Endothelial cell of umbilical vein (primary cell): Measurements from ENCODE around the gene FBXL22. TPM values are rescaled to one million over a fixed set of nuclear protein-coding genes. Genes with fewer than 3 reads are reported as not detected.

Source experiments
- BruUV-seq: library from RNA; stranded (reverse); fragments of 400-500 nt; replicated peaks from 2 replicates; lab custom pipeline; 2021; lab: Mats Ljungman, UMichigan
- CTCF ChIA-PET: fragments of 300-600, 350-600 bp; sonication (Branson Sonifier 250); formaldehyde crosslinking; loops from one replicate; lab custom pipeline; 2021; ENCODE audit warnings: antibody characterized with exemption, inconsistent platforms; lab: Charles Lee
- POLR2A ChIA-PET: fragments of 300-600, 350-600 bp; sonication (Branson Sonifier 250); formaldehyde crosslinking; loops from one replicate; lab custom pipeline; 2021; ENCODE audit warnings: antibody characterized with exemption, inconsistent platforms; lab: Charles Lee
- DNase-seq: peaks from one replicate; pipeline ENCODE4 v3.0.0-alpha.2; 2011; ENCODE audit warnings: low read depth, low spot score
- FAIRE-seq: peaks from 2 replicates; lab custom pipeline; 2011; peaks lifted over from hg19 to GRCh38; lab: Jason Lieb, UNC
- H2AFZ ChIP-seq: 2 replicates; pipeline ENCODE4 v1.6.0; 2012; ENCODE audit warnings: low read depth, low read length, control low read depth, inconsistent platforms
- H3K27ac ChIP-seq: 2 replicates; pipeline ENCODE4 v1.5.1; 2011; ENCODE audit warnings: low read depth, mild to moderate bottlenecking, control low read depth, low read length, moderate library complexity; ENCODE audit not compliant: insufficient read depth
- H3K27me3 ChIP-seq, 2 experiments: 2 replicates each; pipeline versions ENCODE4 v1.6.0 to v1.6.1; 2011; ENCODE audit warnings: low read length in 2 of 2, mixed read lengths in 1 of 2; ENCODE audit not compliant: control insufficient read depth in 2 of 2, insufficient read depth in 2 of 2
- H3K36me3 ChIP-seq, 2 experiments: 2 replicates in 1 of 2; 3 replicates in 1 of 2; pipeline ENCODE4 v1.5.1; 2011; ENCODE audit warnings: low read length in 2 of 2, mild to moderate bottlenecking in 1 of 2, moderate library complexity in 1 of 2; ENCODE audit not compliant: control insufficient read depth in 2 of 2, insufficient read depth in 2 of 2; ENCODE audit errors: extremely low read depth in 1 of 2
- H3K4me1 ChIP-seq: 3 replicates; pipeline ENCODE4 v1.5.1; 2011; ENCODE audit warnings: mild to moderate bottlenecking, low read length; ENCODE audit not compliant: control insufficient read depth, insufficient read depth; ENCODE audit errors: extremely low read depth
- H3K4me2 ChIP-seq: 2 replicates; pipeline ENCODE4 v1.6.1; 2011; ENCODE audit warnings: low read length, control low read depth, mixed read lengths; ENCODE audit not compliant: insufficient read depth
- H3K4me3 ChIP-seq, 3 experiments: fragments of 200-600 bp in 1 of 3; sonication (generic), shearing (Covaris generic) in 1 of 3; replicated peaks in 1 of 3; 2 replicates each; pipeline ENCODE4 v1.5.1; 2011 to 2016; ENCODE audit warnings: control low read depth in 3 of 3, low read length in 3 of 3, mild to moderate bottlenecking in 2 of 3, inconsistent platforms in 1 of 3, low read depth in 1 of 3, moderate library complexity in 1 of 3; ENCODE audit not compliant: insufficient read depth in 1 of 3
- H3K79me2 ChIP-seq: 2 replicates; pipeline ENCODE4 v1.6.0; 2012; ENCODE audit warnings: low read length, inconsistent platforms; ENCODE audit not compliant: control insufficient read depth, insufficient read depth
- H3K9ac ChIP-seq: replicated peaks from 2 replicates; pipeline ENCODE3; 2011; ENCODE audit warnings: low read length, control low read depth; ENCODE audit not compliant: insufficient read depth; ENCODE audit errors: extremely low read depth
- H3K9me1 ChIP-seq: replicated peaks from 3 replicates; pipeline ENCODE4 v1.6.0; 2011; ENCODE audit warnings: mild to moderate bottlenecking, low read length; ENCODE audit not compliant: control insufficient read depth, insufficient read depth; ENCODE audit errors: extremely low read depth
- H3K9me3 ChIP-seq: replicated peaks from 2 replicates; pipeline ENCODE4 v1.5.1; 2012; ENCODE audit warnings: low read length, inconsistent platforms; ENCODE audit not compliant: control insufficient read depth, insufficient read depth
- H4K20me1 ChIP-seq: replicated peaks from 2 replicates; pipeline ENCODE3; 2011; ENCODE audit warnings: mild to moderate bottlenecking, low read length; ENCODE audit not compliant: control insufficient read depth, insufficient read depth; ENCODE audit errors: extremely low read depth
- CTCF ChIP-seq, 2 donors: IDR thresholded peaks; 1 replicate in 1 of 2; 2 replicates in 1 of 2; pipeline ENCODE4 v1.5.1; 2011; ENCODE audit warnings: low read length in 2 of 2, mild to moderate bottlenecking in 2 of 2, moderate library complexity in 2 of 2, control low read depth in 1 of 2, inconsistent platforms in 1 of 2, low read depth in 1 of 2; ENCODE audit not compliant: insufficient read depth in 1 of 2; ENCODE audit errors: extremely low read depth in 1 of 2
- EZH2 ChIP-seq: IDR thresholded peaks from 2 replicates; pipeline ENCODE4 v1.6.1; 2012; ENCODE audit warnings: borderline replicate concordance, low read depth, mild to moderate bottlenecking, moderate library complexity, low read length, inconsistent platforms; ENCODE audit not compliant: severe bottlenecking
- FOS ChIP-seq: IDR thresholded peaks from 2 replicates; pipeline ENCODE4 v1.6.1; 2011; ENCODE audit warnings: mild to moderate bottlenecking, low read length, moderate library complexity, borderline replicate concordance; ENCODE audit not compliant: insufficient read depth
- GATA2 ChIP-seq: IDR thresholded peaks from 2 replicates; pipeline ENCODE4 v1.7.0; 2011; ENCODE audit warnings: low read depth, mild to moderate bottlenecking, moderate library complexity, mixed read lengths, low read length; ENCODE audit not compliant: insufficient read length, insufficient read depth
- JUN ChIP-seq: IDR thresholded peaks from 2 replicates; pipeline ENCODE4 v1.6.1; 2011; ENCODE audit warnings: borderline replicate concordance, low read depth; ENCODE audit not compliant: insufficient read length, insufficient read depth
- MAX ChIP-seq: IDR thresholded peaks from 2 replicates; pipeline ENCODE4 v1.6.1; 2011; ENCODE audit not compliant: insufficient read depth, insufficient read length
- MYC ChIP-seq: IDR thresholded peaks from one replicate; pipeline ENCODE4 v1.6.1; 2011; ENCODE audit warnings: mild to moderate bottlenecking, low read depth, low read length
- POLR2A ChIP-seq: IDR thresholded peaks from 2 replicates; pipeline ENCODE4 v1.6.1; 2012; ENCODE audit warnings: low read depth, mild to moderate bottlenecking, control low read depth, low read length
- POLR2AphosphoS5 ChIP-seq: IDR thresholded peaks from 2 replicates; pipeline ENCODE4 v1.6.1; 2012; ENCODE audit warnings: low read depth, mild to moderate bottlenecking, control low read depth, low read length, moderate library complexity; ENCODE audit not compliant: insufficient read depth
- dilution Hi-C: fragments of 300-500 bp; cut with MboI; formaldehyde crosslinking; loops from one replicate; pipeline ENCODE4 v1.15.0; 2019; ENCODE audit warnings: low sequenced_read_pairs; ENCODE audit not compliant: extremely low pct_ligation_motif_present
- intact Hi-C: fragments of 100-400 bp; cut with micrococcal nuclease; formaldehyde crosslinking; loops from one replicate; pipeline ENCODE4 v1.10.0; 2022
- polyA plus RNA-seq, 4 experiments: library from polyadenylated mRNA; depleted of rRNA in 3 of 4; stranded (reverse) in 3 of 4; unstranded in 1 of 4; fragments of >200 nt; gene quantifications; 2 replicates each; pipeline versions ENCODE4 v1.2.1 to v1.2.3, GENCODE V29; 2011 to 2012; ENCODE audit warnings: missing spikeins in 1 of 4
- total RNA-seq: library from RNA; stranded (reverse); gene quantifications from 2 replicates; pipeline ENCODE4 v1.2.3, GENCODE V29; 2021

Gene FBXL22
- total and polyA plus RNA-seq, 2 donors (not counting 3 experiments of a cell fraction or from before 2014, with no cell fraction given): 0.06 TPM; not detected in 1

- Histone ChIP-seq H3K4me3 (no peak overlapping the region), H3K27ac (no peak overlapping the region), H3K36me3 (no peaks in the 10 kb centered on the region), H3K9me1 (no peaks in the 10 kb centered on the region), H3K4me1 (no peaks in the 10 kb centered on the region), H3K79me2 (peaks cover 2% of the 10 kb centered on the region), H4K20me1 (no peaks in the 10 kb centered on the region), H2AFZ (no peak overlapping the region), H3K9ac (no peak overlapping the region), H3K4me2 (no peak overlapping the region), H3K27me3 (no peaks in the 10 kb centered on the region), H3K9me3 (no peaks in the 10 kb centered on the region)
- POLR2A ChIA-PET: no interaction called here
- FAIRE-seq (no peak), DNase-seq (no peak)
- TF ChIP-seq GATA2 (no peak), JUN (no peak), EZH2 (no peak), FOS (no peak), MYC (no peak), POLR2AphosphoS5 (no peak), POLR2A (no peak), MAX (no peak), CTCF (IDR thresholded peaks at IDR 0.05; ENCODE audit: extremely low read depth in 1 of 2, insufficient read depth in 1 of 2, low read depth in 1 of 2, low read length in 2 of 2) (no peak)
- CTCF ChIA-PET: no interaction called here
- no TSS peak for BruUV-seq
- dilution Hi-C loops (no loop called here), intact Hi-C loops (loop anchor here (5.0 kb wide), 1 partner anchor 115 kb away; no protein-coding TSS in a partner anchor)
Measured at GRCh38 chr15:63582179-63582578, 15.0 kb upstream of the FBXL22 start.
